HG02981 (cell line): ENCODE data around the gene PEAR1.

Experiments
- ATAC-seq: cut with Tn5 transposase; IDR thresholded peaks from one replicate; pipeline ENCODE4 v1.9.1; 2021; ENCODE audit warnings: mild to moderate bottlenecking, moderate library complexity; ENCODE audit not compliant: unreplicated experiment

Gene PEAR1

GRCh38 chr1:156898971-156899664 is 5.6 kb downstream of the PEAR1 start:
- ATAC-seq = no peak

GRCh38 chr1:156899956-156900718 is 6.6 kb downstream of the PEAR1 start:
- no peak for ATAC-seq

GRCh38 chr1:156900896-156901589 is 7.5 kb downstream of the PEAR1 start:
- ATAC-seq = no peak

GRCh38 chr1:156901590-156901900 is 8.0 kb downstream of the PEAR1 start:
- no peak for ATAC-seq

GRCh38 chr1:156901966-156902915 is 8.7 kb downstream of the PEAR1 start:
- ATAC-seq = no peak

- ATAC-seq = no peak
Measured at GRCh38 chr1:156903328-156904091, 10.0 kb downstream of the PEAR1 start.

- no peak for ATAC-seq
Measured at GRCh38 chr1:156904187-156904959, 10.9 kb downstream of the PEAR1 start.

GRCh38 chr1:156905176-156905575 is 11.7 kb downstream of the PEAR1 start:
- no peak for ATAC-seq

- no peak for ATAC-seq
Measured at GRCh38 chr1:156905651-156906050, 12.1 kb downstream of the PEAR1 start.

- ATAC-seq = no peak
Measured at GRCh38 chr1:156906206-156906906, 12.8 kb downstream of the PEAR1 start.

GRCh38 chr1:156908541-156908940 is 15.0 kb downstream of the PEAR1 start:
- ATAC-seq = no peak

GRCh38 chr1:156908955-156909354 is 15.4 kb downstream of the PEAR1 start:
- ATAC-seq = no peak

GRCh38 chr1:156909671-156910070 is 16.2 kb downstream of the PEAR1 start:
- ATAC-seq = no peak

- no peak for ATAC-seq
Measured at GRCh38 chr1:156910309-156910782, 16.8 kb downstream of the PEAR1 start.

GRCh38 chr1:156911577-156912298 is 18.2 kb downstream of the PEAR1 start:
- no peak for ATAC-seq

GRCh38 chr1:156912310-156912709 is 18.8 kb downstream of the PEAR1 start:
- no peak for ATAC-seq

GRCh38 chr1:156912861-156913808 is 19.6 kb downstream of the PEAR1 start:
- ATAC-seq = no peak
